ENCODE data around the gene ALOXE3.

The ALOXE3 gene

GRCh38 chr17:8153031-8153451 is 34.7 kb upstream of the ALOXE3 start:
- no peak overlapping the region for H2AFZ ChIP-seq (ENCODE audit: low read length)
- H3K27ac ChIP-seq (ENCODE audit: low read length): no peak overlapping the region
- no peaks in the 10 kb centered on the region; the same call in 1 of the 2 replicates for H3K36me3 ChIP-seq (replicated peaks; ENCODE audit: insufficient read depth, low read length)
- no peak overlapping the region for H3K4me2 ChIP-seq (ENCODE audit: low read depth, low read length)
- peaks cover 32% of the 10 kb centered on the region for H3K79me2 ChIP-seq (ENCODE audit: low read length)
- H3F3A ChIP-seq (ENCODE audit: insufficient read depth, low read length): peaks cover 16% of the 10 kb centered on the region
- no peaks in the 10 kb centered on the region for H3K9me2 ChIP-seq (replicated peaks; ENCODE audit: insufficient read depth, low read length)
- H3K9ac ChIP-seq (ENCODE audit: low read length): no peak overlapping the region
- no peaks in the 10 kb centered on the region for H4K20me1 ChIP-seq (ENCODE audit: insufficient read depth, low read length)
- peaks cover 21% of the 10 kb centered on the region for H3K4me1 ChIP-seq (ENCODE audit: low read length)
- no peaks in the 10 kb centered on the region for H3K9me3 ChIP-seq (replicated peaks; ENCODE audit: insufficient read depth, low read length)
- H3K27me3 ChIP-seq (replicated peaks; ENCODE audit: insufficient read depth, low read length): no peaks in the 10 kb centered on the region
- no peak for DNase-seq
- TF ChIP-seq EZH2phosphoT487 (IDR thresholded peaks at IDR 0.05; ENCODE audit: low read length) (no peak), CTCF (IDR thresholded peaks at IDR 0.05; ENCODE audit: low read length) (no peak), EZH2 (optimal IDR thresholded peaks at IDR 0.05; ENCODE audit: low read depth, low read length) (no peak)
- no peak overlapping the region for H3K4me3 ChIP-seq (ENCODE audit: low read length)

- H3F3A ChIP-seq (ENCODE audit: insufficient read depth, low read length): peaks cover 13% of the 10 kb centered on the region
- H3K27ac ChIP-seq (ENCODE audit: low read length): peak within 1 kb of the TSS; percentile 81
- H3K79me2 ChIP-seq (ENCODE audit: low read length): peaks cover 32% of the 10 kb centered on the region
- no peaks in the 10 kb centered on the region for H3K27me3 ChIP-seq (replicated peaks; ENCODE audit: insufficient read depth, low read length)
- H3K4me3 ChIP-seq (ENCODE audit: low read length): peak within 1 kb of the TSS; percentile 76
- peak within 1 kb of the TSS; percentile 84 for H3K9ac ChIP-seq (ENCODE audit: low read length)
- H3K36me3 ChIP-seq (replicated peaks; ENCODE audit: insufficient read depth, low read length): no peaks in the 10 kb centered on the region; the same call in 1 of the 2 replicates
- peak within 1 kb of the TSS; percentile 26 for H2AFZ ChIP-seq (ENCODE audit: low read length)
- H3K9me2 ChIP-seq (replicated peaks; ENCODE audit: insufficient read depth, low read length): no peaks in the 10 kb centered on the region
- no peak for TF ChIP-seq EZH2phosphoT487 (IDR thresholded peaks at IDR 0.05; ENCODE audit: low read length)
- no peak for TF ChIP-seq EZH2 (optimal IDR thresholded peaks at IDR 0.05; ENCODE audit: low read depth, low read length)
- no peak for TF ChIP-seq CTCF (IDR thresholded peaks at IDR 0.05; ENCODE audit: low read length)
- DNase-seq: peak; percentile 88
- H4K20me1 ChIP-seq (ENCODE audit: insufficient read depth, low read length): no peaks in the 10 kb centered on the region
- H3K4me1 ChIP-seq (ENCODE audit: low read length): peaks cover 21% of the 10 kb centered on the region
- H3K9me3 ChIP-seq (replicated peaks; ENCODE audit: insufficient read depth, low read length): no peaks in the 10 kb centered on the region
- H3K4me2 ChIP-seq (ENCODE audit: low read depth, low read length): peak within 1 kb of the TSS; percentile 97
Measured at GRCh38 chr17:8152112-8152775, 33.9 kb upstream of the ALOXE3 start, which contains the start of gene PER1. Gene PER1 (minus strand): TSS chr17:8152404. CDS start chr17:8150706, 1,698 bp downstream.

- peak overlapping the region; percentile 81 for H3K27ac ChIP-seq (ENCODE audit: low read length)
- H3K9ac ChIP-seq (ENCODE audit: low read length): peak overlapping the region; percentile 84
- no peaks in the 10 kb centered on the region for H4K20me1 ChIP-seq (ENCODE audit: insufficient read depth, low read length)
- peaks cover 21% of the 10 kb centered on the region for H3K4me1 ChIP-seq (ENCODE audit: low read length)
- peak overlapping the region; percentile 76 for H3K4me3 ChIP-seq (ENCODE audit: low read length)
- H2AFZ ChIP-seq (ENCODE audit: low read length): peak overlapping the region; percentile 26
- H3K79me2 ChIP-seq (ENCODE audit: low read length): peaks cover 32% of the 10 kb centered on the region
- no peak for DNase-seq
- H3F3A ChIP-seq (ENCODE audit: insufficient read depth, low read length): peaks cover 8% of the 10 kb centered on the region
- no peaks in the 10 kb centered on the region; the same call in 1 of the 2 replicates for H3K36me3 ChIP-seq (replicated peaks; ENCODE audit: insufficient read depth, low read length)
- H3K9me2 ChIP-seq (replicated peaks; ENCODE audit: insufficient read depth, low read length): no peaks in the 10 kb centered on the region
- peak overlapping the region; percentile 97 for H3K4me2 ChIP-seq (ENCODE audit: low read depth, low read length)
- no peak for TF ChIP-seq EZH2 (optimal IDR thresholded peaks at IDR 0.05; ENCODE audit: low read depth, low read length)
- TF ChIP-seq CTCF (IDR thresholded peaks at IDR 0.05; ENCODE audit: low read length): no peak
- TF ChIP-seq EZH2phosphoT487 (IDR thresholded peaks at IDR 0.05; ENCODE audit: low read length): no peak
- no peaks in the 10 kb centered on the region for H3K9me3 ChIP-seq (replicated peaks; ENCODE audit: insufficient read depth, low read length)
- no peaks in the 10 kb centered on the region for H3K27me3 ChIP-seq (replicated peaks; ENCODE audit: insufficient read depth, low read length)
Measured at GRCh38 chr17:8151641-8152111, 33.4 kb upstream of the ALOXE3 start.
